Left renal pelvis (tissue), 4 donors: ENCODE data around the gene RNF112. TPM values are rescaled to one million over a fixed set of nuclear protein-coding genes. Genes with fewer than 3 reads are reported as not detected.

ENCODE experiments used
- polyA plus RNA-seq, 4 donors: library from polyadenylated mRNA; unstranded; fragments of 120-200 nt; gene quantifications; one replicate each; pipeline ENCODE4 v1.2.1, GENCODE V29; 2013; ENCODE audit not compliant: insufficient read length in 4 of 4

RNF112 gene
- polyA plus RNA-seq, 4 donors, result 0.68 to 1.4 (median 0.76) TPM

Other genes starting within 250 kb of the RNF112 start
- gene EPN2, start 173.9 kb upstream of the RNF112 start, polyA plus RNA-seq, result 10 to 100 TPM; 47.1 to 54.7 (median 48.5) TPM
- 10 to 100 TPM; 16.9 to 47.9 (median 31.1) TPM for gene B9D1, start 48.5 kb upstream of the RNF112 start, polyA plus RNA-seq
- gene MAPK7, start 32.7 kb upstream of the RNF112 start, polyA plus RNA-seq, result 10 to 100 TPM; 22.0 to 33.1 (median 27.7) TPM
- gene MFAP4, start 24.0 kb upstream of the RNF112 start, polyA plus RNA-seq, result 100 to 1,000 TPM; 182 to 872 (median 269) TPM
- gene SLC47A1, start 122.6 kb downstream of the RNF112 start, polyA plus RNA-seq, result 10 to 100 TPM in 3 of 4 donors, 1 to 10 TPM in 1; 6.3 to 27.1 (median 15.1) TPM
- 10 to 100 TPM; 81.5 to 98.0 (median 94.9) TPM for gene ALDH3A2, start 237.5 kb downstream of the RNF112 start, polyA plus RNA-seq